ENCODE results near the gene KIF23. TPM values are rescaled to one million over a fixed set of nuclear protein-coding genes. Genes with fewer than 3 reads are reported as not detected.

KIF23 gene
- total RNA-seq (2022; extraction: Qiagen RNA extraction), result 77.1 to 87.7 TPM (median 85.1 TPM) in 5 replicates

DNA sequence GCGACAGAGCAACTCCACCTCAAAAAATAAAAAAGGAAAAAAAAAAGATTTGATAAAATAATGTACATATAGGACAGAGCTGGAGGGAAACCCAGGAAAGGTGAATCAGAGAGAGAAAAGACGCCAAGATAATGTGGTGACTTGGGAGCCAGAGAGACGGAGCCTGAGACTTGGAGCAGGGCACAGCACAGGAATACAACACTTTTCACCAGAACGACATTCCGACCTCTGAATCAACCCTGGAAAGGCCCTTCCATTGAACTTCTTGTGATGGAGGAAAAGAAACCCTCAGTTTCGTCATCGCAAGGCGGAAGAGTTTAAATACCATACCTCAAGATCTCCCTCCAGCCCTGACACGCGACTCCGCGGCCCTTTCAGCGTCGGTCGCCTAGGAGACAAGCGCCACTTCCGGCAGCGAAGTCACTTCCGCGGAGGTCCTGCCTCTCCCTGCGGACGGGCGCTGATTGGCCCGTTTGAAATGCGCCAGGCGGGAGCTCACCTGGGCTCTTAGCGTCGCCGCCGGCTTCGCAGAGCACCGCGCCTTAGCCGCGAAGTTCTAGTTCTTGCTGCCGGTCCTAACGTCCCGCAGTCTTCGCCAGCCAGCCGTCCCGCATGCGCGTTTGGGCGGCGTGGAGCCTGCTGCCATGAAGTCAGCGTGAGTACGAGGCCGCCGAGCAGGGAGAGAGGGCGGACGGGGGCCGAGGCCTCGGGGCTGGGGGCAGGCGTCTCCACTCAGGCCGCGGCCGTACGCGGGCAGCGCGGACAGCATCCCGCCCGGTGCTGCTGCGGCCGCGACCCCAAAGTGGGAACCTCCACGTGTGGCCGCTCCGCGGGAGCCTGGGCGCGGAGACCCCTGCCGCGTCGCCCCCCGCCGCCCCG is at the start of gene KIF23:
Gene KIF23 (plus strand): TSS at position 528 of the 879 bp plus-strand sequence. CDS start 117 bp downstream, at position 645.

DNA sequence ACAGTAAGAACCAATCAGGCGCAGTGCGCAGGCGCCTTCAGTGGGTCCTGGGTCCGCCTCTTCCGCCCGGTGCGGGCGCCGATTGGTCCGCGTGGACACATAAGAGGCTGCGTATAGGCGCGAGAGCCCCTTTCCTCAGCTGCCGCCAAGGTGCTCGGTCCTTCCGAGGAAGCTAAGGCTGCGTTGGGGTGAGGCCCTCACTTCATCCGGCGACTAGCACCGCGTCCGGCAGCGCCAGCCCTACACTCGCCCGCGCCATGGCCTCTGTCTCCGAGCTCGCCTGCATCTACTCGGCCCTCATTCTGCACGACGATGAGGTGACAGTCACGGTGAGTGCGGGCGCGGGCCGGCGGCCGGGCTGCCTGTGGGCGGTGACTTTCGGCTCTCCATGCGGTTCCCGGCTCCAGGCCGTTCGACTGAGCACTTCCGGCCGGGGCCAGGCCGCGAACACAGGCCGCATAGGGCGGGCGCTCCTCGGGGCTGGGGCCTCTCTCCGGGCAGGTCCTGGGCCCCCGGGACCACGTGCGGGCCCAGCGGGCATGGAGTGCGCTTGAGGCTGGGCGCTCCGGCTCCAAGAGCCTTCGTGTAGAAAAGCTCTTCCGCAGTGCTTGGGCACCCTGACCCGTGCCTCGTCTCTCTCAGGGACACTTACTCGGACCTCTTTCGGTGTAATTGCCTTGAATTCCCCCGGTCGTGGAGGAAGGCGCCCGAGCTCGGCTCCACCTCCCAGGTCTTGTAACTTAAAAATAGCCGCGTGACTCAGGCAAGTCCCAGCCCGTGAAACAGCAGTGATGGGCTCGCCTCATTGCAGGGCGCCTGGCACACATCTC is 38.8 kb downstream of the KIF23 start, which contains the start of gene RPLP1:
Gene RPLP1 (plus strand): TSS at position 127 of the 830 bp plus-strand sequence. CDS start 131 bp downstream, at position 258.

Other genes starting within 250 kb of the KIF23 start
- gene PAQR5, start 115.4 kb upstream of the KIF23 start, total RNA-seq (2022; extraction: Qiagen RNA extraction), result 64.6 to 109 TPM (median 96.1 TPM) in 5 replicates
- gene RPLP1, start 38.5 kb downstream of the KIF23 start, total RNA-seq (2022; extraction: Qiagen RNA extraction), result 3,352 to 4,559 TPM (median 3,693 TPM) in 5 replicates